Sigmoid colon (tissue), 4 donors: ENCODE data around the gene CREBL2.

Experiments
- POLR2A ChIP-seq, 2 donors: fragments of 450-650 bp; IDR thresholded peaks; one replicate each; pipeline ENCODE4 v1.6.1; 2016; ENCODE audit warnings: antibody characterized with exemption in 2 of 2, mild to moderate bottlenecking in 2 of 2, moderate library complexity in 2 of 2
- POLR2AphosphoS5 ChIP-seq, 4 donors: sonication (generic); formaldehyde crosslinking; IDR thresholded peaks; one replicate each; pipeline ENCODE4 v1.6.1; 2017; ENCODE audit warnings: antibody characterized with exemption in 4 of 4

- TF ChIP-seq POLR2A (IDR thresholded peaks at IDR 0.05), result no peak
- TF ChIP-seq POLR2AphosphoS5 (IDR thresholded peaks at IDR 0.05), result no peak
These were observed 5.0 kb downstream of the CREBL2 start for GRCh38 chr12:12616512-12617310.
